VCaP (cell line): ENCODE results near the gene CCDC33.

Experiments
- H3K27ac ChIP-seq: fragments of 450-650 bp; 2 replicates; pipeline ENCODE4 v1.5.1; 2017
- TF ChIP-seq, protein P1 (sequence below): fragments of 450-650 bp; conservative IDR thresholded peaks from 2 replicates; pipeline ENCODE4 v1.5.1; 2017; ENCODE audit warnings: mild to moderate bottlenecking, moderate library complexity

CCDC33 gene

DNA sequence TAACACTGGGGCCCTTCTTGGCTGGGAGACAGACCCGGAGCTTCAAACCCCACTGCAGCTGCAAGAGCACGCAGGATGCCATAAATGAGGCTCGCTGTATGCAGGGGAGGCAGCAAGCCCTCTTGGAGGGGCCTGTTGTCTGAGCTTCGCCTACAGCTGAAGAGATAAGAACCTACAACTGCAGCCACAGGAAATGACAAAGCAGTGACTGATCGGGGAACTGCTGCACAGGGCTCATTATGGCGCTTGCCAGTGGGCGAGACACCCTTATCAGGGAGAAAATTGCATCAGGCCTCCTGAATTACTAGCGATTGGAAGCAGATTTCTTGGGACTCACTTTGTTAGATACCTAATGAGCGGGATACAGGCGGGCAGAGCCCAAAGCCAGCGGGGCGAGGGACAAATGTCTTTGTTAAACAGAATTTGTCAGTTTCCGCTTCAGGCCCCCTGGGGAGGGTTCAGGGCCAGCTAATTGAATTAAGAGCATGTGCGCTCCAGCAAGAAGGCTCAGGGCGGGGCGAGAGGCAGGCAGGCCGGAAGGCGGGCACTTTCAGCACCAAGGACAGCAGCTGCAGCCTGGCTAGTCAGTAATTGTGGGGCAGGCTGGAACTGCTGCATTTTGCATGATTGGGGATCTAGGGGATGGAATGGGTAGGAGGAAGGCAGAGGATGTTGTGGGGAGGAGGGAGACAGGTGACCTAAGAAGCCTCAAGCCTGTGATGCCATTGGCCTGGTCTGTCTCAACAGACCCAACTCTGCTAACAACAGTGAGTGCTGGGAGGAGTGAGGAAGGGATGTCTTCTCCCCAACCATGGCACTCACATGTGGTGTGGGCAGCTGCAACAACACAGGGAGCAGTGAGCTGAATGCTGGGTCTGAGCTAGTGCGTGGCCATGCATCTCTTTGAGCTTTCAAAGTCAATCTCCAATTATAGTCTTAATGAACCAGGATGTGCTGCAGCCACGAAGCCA lies 55.3 kb downstream of the CCDC33 start:
- H3K27ac ChIP-seq, result no peak overlapping the region
- TF ChIP-seq, protein P1, sequence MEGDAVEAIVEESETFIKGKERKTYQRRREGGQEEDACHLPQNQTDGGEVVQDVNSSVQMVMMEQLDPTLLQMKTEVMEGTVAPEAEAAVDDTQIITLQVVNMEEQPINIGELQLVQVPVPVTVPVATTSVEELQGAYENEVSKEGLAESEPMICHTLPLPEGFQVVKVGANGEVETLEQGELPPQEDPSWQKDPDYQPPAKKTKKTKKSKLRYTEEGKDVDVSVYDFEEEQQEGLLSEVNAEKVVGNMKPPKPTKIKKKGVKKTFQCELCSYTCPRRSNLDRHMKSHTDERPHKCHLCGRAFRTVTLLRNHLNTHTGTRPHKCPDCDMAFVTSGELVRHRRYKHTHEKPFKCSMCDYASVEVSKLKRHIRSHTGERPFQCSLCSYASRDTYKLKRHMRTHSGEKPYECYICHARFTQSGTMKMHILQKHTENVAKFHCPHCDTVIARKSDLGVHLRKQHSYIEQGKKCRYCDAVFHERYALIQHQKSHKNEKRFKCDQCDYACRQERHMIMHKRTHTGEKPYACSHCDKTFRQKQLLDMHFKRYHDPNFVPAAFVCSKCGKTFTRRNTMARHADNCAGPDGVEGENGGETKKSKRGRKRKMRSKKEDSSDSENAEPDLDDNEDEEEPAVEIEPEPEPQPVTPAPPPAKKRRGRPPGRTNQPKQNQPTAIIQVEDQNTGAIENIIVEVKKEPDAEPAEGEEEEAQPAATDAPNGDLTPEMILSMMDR, result no peak

DNA sequence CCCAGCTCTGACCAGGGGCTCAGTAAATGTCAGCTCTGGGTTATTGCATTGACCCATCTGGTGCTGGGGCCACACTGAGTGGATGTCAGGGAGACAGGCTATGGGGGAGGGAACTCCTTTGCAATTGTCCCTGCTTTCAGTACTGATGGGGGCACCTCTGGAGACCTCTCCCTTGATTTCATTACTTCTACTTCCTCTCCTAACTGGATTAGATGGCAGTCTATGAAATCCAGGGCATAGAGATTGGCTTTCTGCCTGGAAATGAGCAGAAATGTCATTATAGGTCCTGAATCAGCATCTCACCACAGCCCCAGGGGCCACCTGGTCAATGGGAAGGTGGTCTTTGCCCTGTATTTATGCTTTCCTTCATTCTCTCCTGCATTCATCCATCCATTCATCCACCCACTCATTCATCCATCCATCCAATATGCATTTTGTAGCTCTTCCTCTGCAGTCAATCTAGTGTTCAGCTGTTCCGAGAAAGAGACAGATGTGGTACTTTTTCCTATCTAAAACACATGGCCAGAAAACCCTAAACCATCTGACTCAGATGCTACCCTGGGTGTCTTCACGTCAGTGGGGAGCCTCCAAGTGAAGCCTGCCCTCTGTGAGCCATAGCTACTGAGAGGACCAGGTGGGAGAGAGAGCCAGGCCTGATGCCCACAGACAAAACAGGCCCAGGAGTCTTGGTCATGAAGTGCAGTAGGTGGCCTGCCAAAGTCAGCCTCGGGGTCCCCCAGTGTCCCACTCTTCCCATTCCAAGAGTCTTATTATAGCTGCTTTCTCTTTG lies 57.1 kb downstream of the CCDC33 start:
- TF ChIP-seq, protein P1, result no peak
- H3K27ac ChIP-seq, result no peak overlapping the region

DNA sequence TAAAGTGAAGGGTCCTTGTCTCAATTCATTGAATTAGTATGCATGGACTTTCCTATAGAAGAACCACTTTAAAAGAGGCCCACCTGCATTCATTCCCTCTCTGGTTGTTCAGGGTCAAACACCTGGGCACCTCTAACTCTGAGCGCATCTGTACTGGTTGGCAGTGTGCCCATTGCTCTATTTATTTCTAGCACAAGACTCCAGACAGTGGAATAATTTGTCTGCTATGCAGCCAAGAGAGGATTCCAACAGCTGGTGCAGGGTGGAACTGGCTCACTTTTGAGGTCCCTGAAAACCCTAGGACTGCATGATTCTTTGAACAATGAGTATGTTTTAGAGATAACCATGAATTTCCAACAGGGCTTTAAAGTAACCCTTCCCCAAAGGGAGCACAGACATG lies 57.9 kb downstream of the CCDC33 start:
- H3K27ac ChIP-seq, result no peak overlapping the region
- TF ChIP-seq, protein P1, result no peak

DNA sequence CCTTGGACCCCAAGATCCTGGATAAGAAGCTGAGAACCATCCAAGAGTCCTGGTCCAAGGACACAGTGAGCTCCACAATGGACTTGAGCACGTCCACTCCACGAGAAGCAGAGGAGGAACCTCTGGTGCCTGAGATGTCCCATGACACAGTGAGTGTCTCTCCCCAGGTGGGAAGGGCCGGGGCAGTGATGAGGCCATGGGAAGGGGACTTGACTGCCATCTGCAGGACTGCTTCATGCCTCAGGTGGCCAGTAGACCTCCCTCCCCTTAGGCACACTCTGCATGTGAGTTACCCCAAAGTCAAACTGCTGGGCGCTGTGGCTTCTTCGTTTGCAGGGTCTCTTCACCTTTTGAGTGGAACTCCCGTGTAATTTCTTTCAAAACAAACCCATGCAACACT lies 59.7 kb downstream of the CCDC33 start:
- no peak overlapping the region for H3K27ac ChIP-seq
- TF ChIP-seq, protein P1, result 0 out of 2 replicates have a peak, but pooled peaks have one; percentile 10

DNA sequence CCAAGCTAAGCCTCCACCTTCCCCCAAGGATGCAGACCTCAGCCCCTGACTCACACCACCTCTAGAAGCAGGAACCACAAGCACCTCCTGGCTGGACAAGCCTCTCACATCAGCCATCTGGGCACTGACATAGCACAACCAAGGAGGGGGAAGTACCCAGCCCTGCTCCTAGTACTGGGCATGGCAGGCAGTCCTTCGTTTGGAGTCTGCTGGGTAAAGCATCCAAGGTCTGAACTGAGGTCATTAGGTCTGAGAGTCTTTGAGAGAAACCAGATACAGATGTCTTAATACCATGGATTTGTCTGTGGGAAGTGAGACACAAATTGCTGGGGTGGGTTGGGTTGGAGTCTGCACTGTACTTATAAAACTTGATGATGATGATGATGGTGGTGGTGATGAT lies 61.8 kb downstream of the CCDC33 start:
- TF ChIP-seq, protein P1, result no peak
- H3K27ac ChIP-seq, result no peak overlapping the region

DNA sequence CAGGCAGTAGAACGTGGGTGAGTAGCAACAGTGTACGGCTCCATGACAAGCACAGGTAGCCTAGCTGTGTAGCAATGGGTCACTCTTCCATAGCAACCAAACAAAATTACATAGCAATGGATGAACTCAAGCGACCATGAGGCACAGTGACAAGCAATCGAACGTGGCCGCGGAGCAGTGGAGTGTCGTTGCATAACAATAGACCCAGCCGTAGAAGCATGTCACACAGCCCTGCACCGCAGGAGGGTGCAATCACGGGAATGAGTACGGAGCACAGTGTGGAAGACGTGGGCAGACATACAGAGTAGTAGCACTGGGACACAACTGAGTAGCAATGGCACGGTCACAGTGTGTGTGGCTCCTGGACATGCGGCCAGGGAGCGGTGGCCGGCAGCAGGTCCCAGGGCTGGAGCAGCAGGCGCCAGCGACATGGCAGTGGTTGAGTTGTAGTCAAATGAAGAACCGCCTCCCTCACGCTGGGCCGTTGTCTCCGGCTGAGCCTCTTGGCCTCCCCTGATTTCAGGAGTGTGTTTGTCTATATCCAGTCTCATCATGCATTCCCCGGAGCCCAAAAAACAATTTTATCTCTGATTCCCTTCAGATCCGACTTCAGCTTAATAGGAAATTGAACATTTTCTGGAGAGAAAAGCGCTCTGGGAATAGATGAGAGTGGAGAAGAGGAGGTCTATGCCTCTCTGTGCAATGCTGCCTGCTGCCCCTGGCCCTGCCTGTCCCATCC lies 64.1 kb downstream of the CCDC33 start:
- TF ChIP-seq, protein P1, result no peak
- H3K27ac ChIP-seq, result no peak overlapping the region
